GM12878 (cell line): ENCODE data around the gene TRIOBP. TPM values are rescaled to one million over a fixed set of nuclear protein-coding genes. Genes with fewer than 3 reads are reported as not detected.

Source experiments
- CHD2 ChIP-seq: IDR thresholded peaks from 2 replicates; pipeline ENCODE4 v1.6.1; 2011; ENCODE audit warnings: low read depth, low read length, improper control_type of control experiment, borderline replicate concordance
- CREB1 ChIP-seq: IDR thresholded peaks from 2 replicates; pipeline ENCODE4 v1.6.1; 2012; ENCODE audit warnings: low read depth, mild to moderate bottlenecking, inconsistent platforms
- GABPA ChIP-seq: IDR thresholded peaks from 2 replicates; pipeline ENCODE4 v1.6.1; 2014; ENCODE audit warnings: antibody characterized with exemption, low read depth, mild to moderate bottlenecking, inconsistent platforms
- KDM1A ChIP-seq: fragments of 200-600 bp; sonication (generic); IDR thresholded peaks from 2 replicates; pipeline ENCODE4 v1.6.1; 2016; ENCODE audit warnings: borderline replicate concordance
- MYC ChIP-seq: IDR thresholded peaks from 2 replicates; pipeline ENCODE4 v1.6.1; 2011; ENCODE audit warnings: mild to moderate bottlenecking, low read length, moderate library complexity, inconsistent platforms; ENCODE audit not compliant: insufficient read depth, insufficient replicate concordance, insufficient read length, severe bottlenecking
- polyA plus RNA-seq, 11 experiments: library from polyadenylated mRNA; depleted of rRNA in 4 of 11; unstranded in 6 of 11; stranded (reverse) in 5 of 11; fragments of >200 nt; fragmentation: Nextera tagmentation in 4 of 11; fragmentation: Illumina TruSeq in 1 of 11; extraction: Ambion mirVana in 4 of 11; extraction: Trizol in 1 of 11; gene quantifications; 1 replicate in 1 of 11; 2 replicates in 10 of 11; pipeline versions ENCODE4 v1.2.1 to v1.2.3, GENCODE V29; 2011 to 2016; ENCODE audit warnings: inconsistent platforms in 2 of 11, missing spikeins in 2 of 11, low read depth in 1 of 11
- total RNA-seq, 4 experiments: library from RNA; depleted of rRNA in 3 of 4; stranded (reverse); fragments of >200 nt in 3 of 4; fragmentation: Illumina TruSeq in 1 of 4; extraction: Trizol in 1 of 4; gene quantifications; 2 replicates each; pipeline versions ENCODE4 v1.2.1 to v1.2.3, GENCODE V29; 2013 to 2021
- TF ChIP-seq, protein P1 (sequence below): fragments of 450-650 bp; IDR thresholded peaks from 2 replicates; pipeline ENCODE4 v1.6.1; 2017; ENCODE audit warnings: borderline replicate concordance
- TF ChIP-seq, protein P2 (sequence below): IDR thresholded peaks from 2 replicates; pipeline ENCODE4 v1.6.1; 2011; ENCODE audit warnings: borderline replicate concordance, low read depth, mild to moderate bottlenecking, moderate library complexity, low read length; ENCODE audit not compliant: insufficient read depth, poor library complexity, severe bottlenecking
- TF ChIP-seq, protein P3 (sequence below): fragments of 150-350 bp; IDR thresholded peaks from 2 replicates; pipeline ENCODE4 v1.6.1; 2016; ENCODE audit warnings: low read depth, low read length
- TF ChIP-seq, protein P4 (sequence below): IDR thresholded peaks from 2 replicates; pipeline ENCODE4 v1.6.1; 2012; ENCODE audit warnings: low read depth, low read length, improper control_type of control experiment

TRIOBP gene
- total and polyA plus RNA-seq, 10 of the 15 experiments (the other 5 are each of a cell fraction or from before 2014, with no cell fraction given): 0.21 to 23.6 (median 11.9) TPM

DNA sequence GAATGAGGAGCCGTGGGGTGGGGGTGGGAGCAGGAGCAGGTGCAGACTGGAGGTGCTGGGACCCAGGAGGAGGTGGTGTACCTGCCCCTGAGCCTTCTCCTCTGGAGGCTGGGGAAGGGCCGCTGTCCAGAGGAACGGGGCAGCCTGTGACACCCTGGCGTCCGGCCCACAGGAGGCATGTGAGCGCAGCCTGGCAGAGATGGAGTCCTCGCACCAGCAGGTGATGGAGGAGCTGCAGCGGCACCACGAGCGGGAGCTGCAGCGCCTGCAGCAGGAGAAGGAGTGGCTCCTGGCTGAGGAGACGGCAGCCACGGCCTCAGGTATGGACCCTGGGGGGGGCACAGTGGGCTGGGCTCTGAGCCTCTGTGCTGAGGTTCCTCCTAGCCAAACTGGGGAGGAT is 68.7 kb downstream of the TRIOBP start (continued):
- TF ChIP-seq, protein P1, sequence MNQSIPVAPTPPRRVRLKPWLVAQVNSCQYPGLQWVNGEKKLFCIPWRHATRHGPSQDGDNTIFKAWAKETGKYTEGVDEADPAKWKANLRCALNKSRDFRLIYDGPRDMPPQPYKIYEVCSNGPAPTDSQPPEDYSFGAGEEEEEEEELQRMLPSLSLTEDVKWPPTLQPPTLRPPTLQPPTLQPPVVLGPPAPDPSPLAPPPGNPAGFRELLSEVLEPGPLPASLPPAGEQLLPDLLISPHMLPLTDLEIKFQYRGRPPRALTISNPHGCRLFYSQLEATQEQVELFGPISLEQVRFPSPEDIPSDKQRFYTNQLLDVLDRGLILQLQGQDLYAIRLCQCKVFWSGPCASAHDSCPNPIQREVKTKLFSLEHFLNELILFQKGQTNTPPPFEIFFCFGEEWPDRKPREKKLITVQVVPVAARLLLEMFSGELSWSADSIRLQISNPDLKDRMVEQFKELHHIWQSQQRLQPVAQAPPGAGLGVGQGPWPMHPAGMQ: no peak
- no peak for TF ChIP-seq MYC
- TF ChIP-seq, protein P2, sequence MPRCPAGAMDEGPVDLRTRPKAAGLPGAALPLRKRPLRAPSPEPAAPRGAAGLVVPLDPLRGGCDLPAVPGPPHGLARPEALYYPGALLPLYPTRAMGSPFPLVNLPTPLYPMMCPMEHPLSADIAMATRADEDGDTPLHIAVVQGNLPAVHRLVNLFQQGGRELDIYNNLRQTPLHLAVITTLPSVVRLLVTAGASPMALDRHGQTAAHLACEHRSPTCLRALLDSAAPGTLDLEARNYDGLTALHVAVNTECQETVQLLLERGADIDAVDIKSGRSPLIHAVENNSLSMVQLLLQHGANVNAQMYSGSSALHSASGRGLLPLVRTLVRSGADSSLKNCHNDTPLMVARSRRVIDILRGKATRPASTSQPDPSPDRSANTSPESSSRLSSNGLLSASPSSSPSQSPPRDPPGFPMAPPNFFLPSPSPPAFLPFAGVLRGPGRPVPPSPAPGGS: no peak
- TF ChIP-seq, protein P3, sequence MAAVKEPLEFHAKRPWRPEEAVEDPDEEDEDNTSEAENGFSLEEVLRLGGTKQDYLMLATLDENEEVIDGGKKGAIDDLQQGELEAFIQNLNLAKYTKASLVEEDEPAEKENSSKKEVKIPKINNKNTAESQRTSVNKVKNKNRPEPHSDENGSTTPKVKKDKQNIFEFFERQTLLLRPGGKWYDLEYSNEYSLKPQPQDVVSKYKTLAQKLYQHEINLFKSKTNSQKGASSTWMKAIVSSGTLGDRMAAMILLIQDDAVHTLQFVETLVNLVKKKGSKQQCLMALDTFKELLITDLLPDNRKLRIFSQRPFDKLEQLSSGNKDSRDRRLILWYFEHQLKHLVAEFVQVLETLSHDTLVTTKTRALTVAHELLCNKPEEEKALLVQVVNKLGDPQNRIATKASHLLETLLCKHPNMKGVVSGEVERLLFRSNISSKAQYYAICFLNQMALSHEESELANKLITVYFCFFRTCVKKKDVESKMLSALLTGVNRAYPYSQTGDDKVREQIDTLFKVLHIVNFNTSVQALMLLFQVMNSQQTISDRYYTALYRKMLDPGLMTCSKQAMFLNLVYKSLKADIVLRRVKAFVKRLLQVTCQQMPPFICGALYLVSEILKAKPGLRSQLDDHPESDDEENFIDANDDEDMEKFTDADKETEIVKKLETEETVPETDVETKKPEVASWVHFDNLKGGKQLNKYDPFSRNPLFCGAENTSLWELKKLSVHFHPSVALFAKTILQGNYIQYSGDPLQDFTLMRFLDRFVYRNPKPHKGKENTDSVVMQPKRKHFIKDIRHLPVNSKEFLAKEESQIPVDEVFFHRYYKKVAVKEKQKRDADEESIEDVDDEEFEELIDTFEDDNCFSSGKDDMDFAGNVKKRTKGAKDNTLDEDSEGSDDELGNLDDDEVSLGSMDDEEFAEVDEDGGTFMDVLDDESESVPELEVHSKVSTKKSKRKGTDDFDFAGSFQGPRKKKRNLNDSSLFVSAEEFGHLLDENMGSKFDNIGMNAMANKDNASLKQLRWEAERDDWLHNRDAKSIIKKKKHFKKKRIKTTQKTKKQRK: no peak
- no peak for TF ChIP-seq CREB1
- no peak for TF ChIP-seq KDM1A
- TF ChIP-seq GABPA: no peak
- TF ChIP-seq CHD2: no peak
- TF ChIP-seq, protein P4, sequence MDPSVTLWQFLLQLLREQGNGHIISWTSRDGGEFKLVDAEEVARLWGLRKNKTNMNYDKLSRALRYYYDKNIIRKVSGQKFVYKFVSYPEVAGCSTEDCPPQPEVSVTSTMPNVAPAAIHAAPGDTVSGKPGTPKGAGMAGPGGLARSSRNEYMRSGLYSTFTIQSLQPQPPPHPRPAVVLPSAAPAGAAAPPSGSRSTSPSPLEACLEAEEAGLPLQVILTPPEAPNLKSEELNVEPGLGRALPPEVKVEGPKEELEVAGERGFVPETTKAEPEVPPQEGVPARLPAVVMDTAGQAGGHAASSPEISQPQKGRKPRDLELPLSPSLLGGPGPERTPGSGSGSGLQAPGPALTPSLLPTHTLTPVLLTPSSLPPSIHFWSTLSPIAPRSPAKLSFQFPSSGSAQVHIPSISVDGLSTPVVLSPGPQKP: no peak
